ENCODE results near the gene CXorf49. TPM values are rescaled to one million over a fixed set of nuclear protein-coding genes. Genes with fewer than 3 reads are reported as not detected.
"Not testable (repeated sequence)": the region's sequence is repeated elsewhere in the genome, so short reads cannot be mapped to it uniquely, and the experiment has no call there.

The CXorf49 gene
- total RNA-seq (2014; rRNA removed), result not detected in 2 replicates
- polyA plus RNA-seq (2012), result not detected

- not testable (repeated sequence) for DNase-seq (ENCODE audit: low read depth)
Observed at GRCh38 chrX:71718185-71718584, at the start of gene CXorf49. TSS of gene CXorf49 (minus strand) at chrX:71718285. CDS start at chrX:71718151, 134 bp downstream.

- DNase-seq (ENCODE audit: low read depth), result not testable (repeated sequence)
Observed at GRCh38 chrX:71767134-71767533, 49.0 kb upstream of the CXorf49 start.

GRCh38 chrX:71765613-71766012, 47.5 kb upstream of the CXorf49 start:
- DNase-seq (ENCODE audit: low read depth), result not testable (repeated sequence)

GRCh38 chrX:71764832-71765231, 46.7 kb upstream of the CXorf49 start:
- DNase-seq (ENCODE audit: low read depth), result not testable (repeated sequence)

GRCh38 chrX:71763049-71763448, 45.0 kb upstream of the CXorf49 start, which contains the start of gene CXorf49B:
TSS of gene CXorf49B (plus strand) at chrX:71763349. CDS start at chrX:71763424, 75 bp downstream.
- DNase-seq (ENCODE audit: low read depth), result not testable (repeated sequence)

GRCh38 chrX:71760688-71761281, 42.7 kb upstream of the CXorf49 start:
- not testable (repeated sequence) for DNase-seq (ENCODE audit: low read depth)

- DNase-seq (ENCODE audit: low read depth), result not testable (repeated sequence)
Observed at GRCh38 chrX:71720289-71720886, 2.3 kb upstream of the CXorf49 start.

- not testable (repeated sequence) for DNase-seq (ENCODE audit: low read depth)
Observed at GRCh38 chrX:71719195-71719594, 1.1 kb upstream of the CXorf49 start.

- DNase-seq (ENCODE audit: low read depth), result not testable (repeated sequence)
Observed at GRCh38 chrX:71716323-71716722, 1.8 kb downstream of the CXorf49 start.

- not testable (repeated sequence) for DNase-seq (ENCODE audit: low read depth)
Observed at GRCh38 chrX:71715551-71715950, 2.5 kb downstream of the CXorf49 start.

GRCh38 chrX:71714064-71714463, 4.0 kb downstream of the CXorf49 start:
- DNase-seq (ENCODE audit: low read depth), result not testable (repeated sequence)

- not testable (repeated sequence) for DNase-seq (ENCODE audit: low read depth)
Observed at GRCh38 chrX:71702853-71703252, 15.2 kb downstream of the CXorf49 start.

- DNase-seq (ENCODE audit: low read depth), result not testable (repeated sequence)
Observed at GRCh38 chrX:71699023-71699344, 19.1 kb downstream of the CXorf49 start.

GRCh38 chrX:71698299-71699022, 19.6 kb downstream of the CXorf49 start:
- DNase-seq (ENCODE audit: low read depth), result not testable (repeated sequence)

- DNase-seq (ENCODE audit: low read depth), result not testable (repeated sequence)
Observed at GRCh38 chrX:71697466-71698298, 20.4 kb downstream of the CXorf49 start.

GRCh38 chrX:71696641-71697465, 21.2 kb downstream of the CXorf49 start:
- not testable (repeated sequence) for DNase-seq (ENCODE audit: low read depth)

- no peak for DNase-seq (ENCODE audit: low read depth)
Observed at GRCh38 chrX:71679575-71680207, 38.4 kb downstream of the CXorf49 start.

- not testable (repeated sequence) for DNase-seq (ENCODE audit: low read depth)
Observed at GRCh38 chrX:71677195-71677594, 40.9 kb downstream of the CXorf49 start.

- not testable (repeated sequence) for DNase-seq (ENCODE audit: low read depth)
Observed at GRCh38 chrX:71676068-71676795, 41.9 kb downstream of the CXorf49 start.

Measured in LHCN-M2 (cell line).